Activated CD8-positive, alpha-beta memory T cell treated with anti-CD3 and anti-CD28 coated beads for 48 hours (primary cell): ENCODE data around the gene SERPINA10.

Experiments used
- DNase-seq, 3 experiments: peaks; one replicate each; pipeline ENCODE4 v3.0.0-alpha.2; 2020; ENCODE audit warnings: low read depth in 2 of 3, low spot score in 2 of 3

SERPINA10 gene, protein sequence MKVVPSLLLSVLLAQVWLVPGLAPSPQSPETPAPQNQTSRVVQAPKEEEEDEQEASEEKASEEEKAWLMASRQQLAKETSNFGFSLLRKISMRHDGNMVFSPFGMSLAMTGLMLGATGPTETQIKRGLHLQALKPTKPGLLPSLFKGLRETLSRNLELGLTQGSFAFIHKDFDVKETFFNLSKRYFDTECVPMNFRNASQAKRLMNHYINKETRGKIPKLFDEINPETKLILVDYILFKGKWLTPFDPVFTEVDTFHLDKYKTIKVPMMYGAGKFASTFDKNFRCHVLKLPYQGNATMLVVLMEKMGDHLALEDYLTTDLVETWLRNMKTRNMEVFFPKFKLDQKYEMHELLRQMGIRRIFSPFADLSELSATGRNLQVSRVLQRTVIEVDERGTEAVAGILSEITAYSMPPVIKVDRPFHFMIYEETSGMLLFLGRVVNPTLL

DNA sequence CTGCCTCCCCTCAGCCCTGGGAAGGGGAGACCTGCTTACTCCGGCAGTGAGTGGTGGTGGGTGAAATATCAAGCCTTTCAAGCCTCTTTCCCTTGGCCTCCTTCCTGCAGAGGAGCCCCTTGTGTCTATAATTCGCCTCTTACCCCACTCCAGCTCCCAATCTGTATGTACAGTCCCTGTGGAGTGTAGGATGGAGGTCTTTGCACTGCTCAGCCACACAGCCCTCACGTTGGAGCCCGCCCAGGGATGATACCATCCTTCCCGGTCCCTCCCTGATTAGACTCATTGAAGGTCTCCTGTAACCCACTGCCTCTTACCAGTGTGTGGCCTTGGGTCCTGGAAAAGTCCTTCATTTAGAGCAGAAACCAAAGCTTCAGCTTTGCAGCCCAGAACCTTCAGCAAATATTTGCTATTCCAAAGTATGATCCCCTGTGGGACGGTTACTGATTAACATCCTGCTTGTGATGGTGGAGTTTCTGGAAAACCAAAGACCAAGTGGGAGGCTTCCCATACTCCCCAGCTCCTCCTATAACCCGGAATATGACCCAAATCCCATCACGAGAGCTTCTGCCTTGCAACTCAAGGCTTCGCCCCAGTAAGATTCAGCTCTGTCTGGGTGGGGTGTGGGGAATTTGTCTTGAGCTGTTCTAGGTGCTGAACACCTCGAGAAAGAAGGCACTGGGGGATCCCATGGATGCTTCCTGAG, at the start of gene SERPINA10:
SERPINA10 (minus strand) TSS at position 397 of the 706 bp plus-strand sequence. CDS start 2,675 bp downstream, outside the sequence.
- DNase-seq, result no peak

DNA sequence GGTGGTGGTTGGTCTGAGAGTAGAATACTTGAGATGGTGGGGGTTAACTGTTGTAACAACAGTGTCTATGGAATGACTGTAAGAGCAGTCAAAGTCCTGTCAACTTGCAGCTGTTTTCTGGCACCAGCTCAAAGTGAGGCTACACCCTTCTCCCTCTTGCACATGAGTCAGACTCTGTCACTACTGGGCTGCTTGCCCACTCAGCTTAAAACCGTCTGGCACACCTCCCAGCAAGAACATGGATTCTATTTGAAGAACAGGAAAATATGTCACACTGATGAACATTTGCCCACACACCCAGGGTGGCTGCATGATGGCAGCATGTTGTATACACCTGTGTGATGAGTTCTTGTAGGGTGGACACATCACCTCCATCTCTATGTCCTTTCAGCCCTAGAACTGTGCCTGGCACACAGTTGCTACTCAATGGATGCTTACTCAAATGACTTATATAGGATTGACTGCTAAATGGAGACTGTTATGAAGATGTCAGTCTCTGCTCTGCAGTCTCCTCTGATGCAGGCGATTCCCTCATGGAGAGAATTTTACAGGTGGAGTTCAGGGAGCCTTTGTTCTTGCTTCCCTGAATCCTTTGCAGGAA, 49.4 kb upstream of the SERPINA10 start:
- DNase-seq, result no peak

DNA sequence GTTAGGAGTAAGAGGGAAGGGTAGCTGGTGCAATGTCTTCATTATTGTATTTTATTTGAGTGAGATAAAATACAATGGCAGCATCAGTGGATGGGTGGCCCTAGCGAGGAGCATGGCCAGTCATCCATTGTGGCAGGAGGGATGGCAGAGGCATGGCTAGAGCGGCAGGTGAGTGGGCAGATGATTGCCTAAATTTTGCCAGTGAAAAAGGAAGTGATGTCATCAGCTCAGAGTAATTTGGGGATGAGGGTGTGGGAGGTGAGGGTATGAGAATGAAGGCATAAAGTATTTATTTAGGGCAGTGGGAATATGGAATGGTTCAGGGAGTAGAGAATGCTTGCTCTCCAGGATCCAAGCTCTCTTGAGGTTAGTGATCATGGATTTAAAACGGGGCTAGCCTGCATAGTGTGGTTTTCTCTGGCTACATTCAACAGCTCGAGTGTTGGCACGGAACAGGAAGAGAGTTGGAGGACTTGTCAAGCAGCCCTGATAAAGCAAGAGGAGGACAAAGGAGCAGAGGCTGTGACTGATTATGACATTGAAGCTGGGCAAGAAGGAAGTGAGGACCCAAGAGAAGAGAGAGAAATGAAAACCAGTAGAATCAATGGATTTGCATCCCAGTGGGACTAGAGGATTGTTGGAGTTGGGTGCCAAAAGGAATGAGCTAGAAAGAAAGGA, 48.7 kb upstream of the SERPINA10 start:
- no peak for DNase-seq

DNA sequence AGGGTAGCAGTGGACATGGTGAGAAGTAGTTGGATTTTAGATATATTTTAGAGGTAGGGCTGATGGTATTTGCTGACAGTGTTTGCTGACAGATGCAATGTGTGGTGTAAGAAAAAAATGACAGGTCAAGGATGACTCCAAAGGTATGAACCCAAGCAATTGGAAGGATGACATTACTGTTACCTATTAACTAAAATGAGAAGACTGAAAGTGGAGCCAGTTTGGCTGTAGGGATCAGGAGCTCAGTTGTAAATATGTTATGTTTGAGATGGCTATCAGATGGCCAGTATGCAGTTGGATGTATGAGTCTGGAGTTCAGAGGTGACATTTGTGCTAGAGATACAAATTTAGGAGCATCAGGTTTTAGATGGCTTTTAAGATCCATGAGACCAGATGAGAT, 47.5 kb upstream of the SERPINA10 start:
- no peak for DNase-seq

DNA sequence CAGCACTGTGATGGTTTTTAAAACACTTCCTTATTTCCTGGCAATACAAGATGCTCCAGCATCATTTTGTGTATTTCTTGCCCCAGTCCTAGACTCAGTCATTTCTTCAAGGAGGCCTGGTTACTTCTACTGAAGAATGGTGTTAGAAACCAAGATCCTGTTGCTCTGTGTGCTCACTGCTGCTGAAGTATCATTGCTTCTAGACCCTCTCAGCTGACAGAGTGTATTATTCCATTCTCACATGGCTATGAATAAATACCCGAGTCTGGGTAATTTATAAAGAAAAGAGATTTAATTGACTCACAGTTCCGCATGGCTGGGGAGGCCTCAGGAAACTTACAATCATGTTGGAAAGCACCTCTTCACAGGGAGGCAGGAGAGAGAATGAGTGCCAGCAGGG, 45.0 kb upstream of the SERPINA10 start:
- no peak for DNase-seq

DNA sequence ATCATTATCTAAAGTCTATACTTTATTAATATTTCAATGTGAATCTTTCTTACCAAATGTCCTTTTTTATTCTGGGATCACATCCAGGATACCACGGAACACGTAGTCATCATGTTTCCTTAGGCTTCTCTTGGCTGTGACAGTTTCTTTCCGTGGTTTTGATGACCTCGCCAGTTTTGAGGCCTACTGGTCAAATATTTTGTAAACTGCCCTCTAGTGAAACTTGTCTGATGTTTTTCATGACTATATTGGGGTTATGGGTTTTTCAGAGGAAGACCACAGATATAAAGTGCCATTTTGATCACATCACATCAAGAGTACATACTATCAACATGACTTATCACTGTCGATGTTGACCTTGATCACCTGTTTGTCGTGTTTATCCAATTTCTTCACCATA, 44.2 kb upstream of the SERPINA10 start:
- no peak for DNase-seq

DNA sequence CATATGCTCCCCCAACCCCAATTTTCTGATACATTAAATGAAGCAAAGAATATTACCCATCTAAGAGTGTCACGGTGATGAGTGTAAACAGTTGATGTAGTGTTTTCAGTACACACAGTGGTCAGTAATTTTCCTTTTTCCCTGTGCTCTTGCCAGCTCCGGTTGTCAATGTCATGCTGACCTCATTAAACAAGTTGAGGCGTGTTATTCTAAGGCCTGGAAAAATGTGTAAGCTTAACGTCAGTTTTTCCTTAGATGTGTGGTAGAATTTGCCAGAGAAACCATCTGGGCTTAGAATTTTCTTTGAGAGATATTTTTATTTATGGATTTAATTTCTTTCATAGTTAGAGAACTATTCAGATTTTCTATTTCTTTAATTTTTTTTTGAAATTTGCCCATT, 41.8 kb upstream of the SERPINA10 start:
- DNase-seq, result no peak

DNA sequence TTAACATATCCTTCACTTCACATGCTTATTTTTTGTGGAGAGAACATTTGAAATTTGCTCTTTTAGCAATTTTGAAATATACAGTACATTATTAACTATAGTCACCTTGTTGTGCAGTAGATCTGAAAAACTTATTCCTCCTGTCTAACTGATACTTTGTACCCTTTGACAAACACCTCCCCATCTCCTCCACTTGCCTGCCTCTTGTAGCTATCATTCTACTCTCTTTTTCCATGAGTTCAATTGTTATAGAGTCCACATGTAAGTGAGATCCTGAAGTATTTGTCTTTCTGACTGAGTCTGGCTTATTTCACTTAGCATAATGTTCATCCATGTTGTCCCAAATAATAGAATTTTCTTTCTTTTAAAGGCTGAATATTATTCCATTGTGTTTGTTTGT, 39.5 kb upstream of the SERPINA10 start:
- no peak for DNase-seq

DNA sequence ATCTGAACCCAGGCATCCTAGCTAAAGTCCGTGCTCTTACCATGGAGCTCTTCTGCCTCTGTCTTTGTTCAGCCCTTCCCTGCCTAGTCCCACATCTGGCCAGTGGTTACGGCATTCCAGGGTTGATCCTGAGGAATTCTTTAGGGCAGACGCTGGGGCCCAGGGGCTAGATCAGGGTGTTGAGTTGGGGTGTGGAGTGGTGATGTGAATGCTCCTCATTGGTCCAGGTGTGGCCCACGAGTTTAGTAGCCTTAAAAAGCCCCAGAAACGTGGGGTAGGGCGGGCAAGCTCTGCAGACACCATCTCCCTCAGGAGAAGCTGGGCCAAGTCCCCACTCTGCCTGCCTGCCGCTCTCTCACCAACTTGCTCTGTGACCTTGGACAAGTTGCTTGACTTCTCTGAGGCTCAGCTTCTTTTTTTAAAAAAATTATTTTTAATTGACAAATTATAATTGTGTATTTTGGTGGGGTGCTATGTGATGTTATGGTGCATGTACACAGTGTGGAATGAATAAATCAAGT, 39.1 kb upstream of the SERPINA10 start:
- no peak for DNase-seq

DNA sequence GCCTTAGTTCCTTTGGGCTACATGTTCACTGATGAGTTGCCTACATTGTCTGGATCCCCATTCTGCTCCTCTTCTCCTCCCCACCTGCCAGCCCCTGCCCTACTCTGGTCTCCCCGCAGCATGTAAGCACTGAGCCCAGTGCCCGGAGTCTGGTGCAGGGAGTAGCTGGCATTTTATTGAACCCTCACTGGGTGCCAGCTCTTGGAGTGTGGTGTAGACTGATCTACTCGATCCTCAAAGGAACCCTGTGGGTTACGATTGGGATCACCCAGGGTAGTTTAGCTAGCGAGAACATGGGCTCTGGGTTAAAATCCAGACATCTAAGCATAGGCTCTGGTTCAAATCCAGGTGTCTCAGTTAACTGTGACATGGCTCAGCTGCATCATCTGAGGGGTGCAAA, 38.4 kb upstream of the SERPINA10 start:
- no peak for DNase-seq

DNA sequence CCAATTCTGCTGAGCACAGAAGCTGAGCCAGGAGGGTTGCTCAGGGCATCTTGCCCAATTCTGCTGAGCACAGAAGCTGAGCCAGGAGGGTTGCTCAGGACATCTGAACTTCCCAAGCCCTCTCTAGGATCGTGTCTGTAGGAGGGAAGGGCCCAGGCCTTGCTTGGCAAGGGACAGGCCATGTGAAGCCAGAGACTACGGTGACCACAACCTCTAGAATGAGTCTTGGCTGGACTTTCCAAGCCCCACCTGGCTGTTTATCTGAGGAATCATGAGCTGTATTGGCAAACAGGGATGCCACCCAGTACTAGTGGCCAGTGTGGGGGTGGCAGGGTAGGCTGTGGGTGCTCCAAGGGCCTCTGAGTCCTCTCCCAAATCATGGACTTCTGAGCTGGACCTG, 37.8 kb upstream of the SERPINA10 start:
- DNase-seq, result no peak

DNA sequence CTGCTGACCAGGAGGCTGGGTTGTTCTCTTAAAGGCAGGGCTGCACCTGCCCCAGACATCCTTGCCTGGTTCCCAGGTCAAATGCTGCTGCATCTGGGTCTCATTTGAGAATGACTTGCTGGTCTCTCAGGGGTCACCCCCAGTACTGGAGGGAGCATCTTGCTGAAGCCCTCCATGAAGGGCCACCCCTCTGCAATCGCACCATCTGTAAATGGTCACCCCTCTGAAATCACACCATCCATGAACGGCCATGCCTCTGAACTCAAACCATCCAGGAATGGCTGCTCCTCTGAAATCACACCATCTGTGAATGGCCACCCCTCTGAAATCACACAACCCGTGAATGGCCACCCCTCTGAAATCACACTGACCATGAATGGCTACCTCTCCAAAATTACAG, 37.4 kb upstream of the SERPINA10 start:
- DNase-seq, result no peak

DNA sequence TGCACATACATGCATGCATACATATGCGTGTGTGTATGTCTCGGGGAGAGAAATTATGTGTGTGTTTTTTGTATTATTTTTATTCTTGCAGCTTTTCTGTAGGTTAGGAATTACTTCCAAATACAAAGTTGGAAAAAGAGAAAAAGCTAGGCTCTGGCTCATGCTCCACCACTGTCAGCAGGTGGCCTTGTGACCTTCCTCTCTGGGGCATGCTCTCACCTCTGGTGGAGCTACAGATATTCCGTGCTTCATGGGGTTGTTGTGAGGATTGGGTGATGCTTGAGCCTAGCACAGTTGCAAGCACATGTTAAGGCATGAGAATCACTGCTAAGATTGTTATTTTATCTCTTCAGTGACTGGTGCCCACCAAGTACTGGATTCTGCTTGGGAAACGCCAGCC, 36.8 kb upstream of the SERPINA10 start:
- DNase-seq, result no peak

DNA sequence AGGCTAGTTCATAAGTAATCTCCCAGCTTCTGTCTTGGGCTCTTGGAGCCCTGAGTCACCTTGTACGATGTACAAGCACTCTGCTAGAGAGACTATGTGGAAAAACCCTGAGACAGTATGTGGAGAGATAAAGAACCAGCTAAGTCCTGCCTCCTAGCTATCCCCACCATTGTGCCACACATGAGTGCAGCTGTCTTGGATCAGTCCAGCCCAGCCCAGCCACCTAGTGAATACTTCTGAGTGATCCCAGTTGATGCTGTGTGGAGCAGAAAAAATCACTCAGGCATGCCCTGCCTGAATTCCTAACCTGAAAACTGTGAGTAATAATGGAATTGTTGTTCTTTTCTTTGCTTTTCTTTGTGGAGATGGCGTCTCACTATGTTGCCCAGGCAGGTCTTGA, 35.1 kb upstream of the SERPINA10 start:
- no peak for DNase-seq

DNA sequence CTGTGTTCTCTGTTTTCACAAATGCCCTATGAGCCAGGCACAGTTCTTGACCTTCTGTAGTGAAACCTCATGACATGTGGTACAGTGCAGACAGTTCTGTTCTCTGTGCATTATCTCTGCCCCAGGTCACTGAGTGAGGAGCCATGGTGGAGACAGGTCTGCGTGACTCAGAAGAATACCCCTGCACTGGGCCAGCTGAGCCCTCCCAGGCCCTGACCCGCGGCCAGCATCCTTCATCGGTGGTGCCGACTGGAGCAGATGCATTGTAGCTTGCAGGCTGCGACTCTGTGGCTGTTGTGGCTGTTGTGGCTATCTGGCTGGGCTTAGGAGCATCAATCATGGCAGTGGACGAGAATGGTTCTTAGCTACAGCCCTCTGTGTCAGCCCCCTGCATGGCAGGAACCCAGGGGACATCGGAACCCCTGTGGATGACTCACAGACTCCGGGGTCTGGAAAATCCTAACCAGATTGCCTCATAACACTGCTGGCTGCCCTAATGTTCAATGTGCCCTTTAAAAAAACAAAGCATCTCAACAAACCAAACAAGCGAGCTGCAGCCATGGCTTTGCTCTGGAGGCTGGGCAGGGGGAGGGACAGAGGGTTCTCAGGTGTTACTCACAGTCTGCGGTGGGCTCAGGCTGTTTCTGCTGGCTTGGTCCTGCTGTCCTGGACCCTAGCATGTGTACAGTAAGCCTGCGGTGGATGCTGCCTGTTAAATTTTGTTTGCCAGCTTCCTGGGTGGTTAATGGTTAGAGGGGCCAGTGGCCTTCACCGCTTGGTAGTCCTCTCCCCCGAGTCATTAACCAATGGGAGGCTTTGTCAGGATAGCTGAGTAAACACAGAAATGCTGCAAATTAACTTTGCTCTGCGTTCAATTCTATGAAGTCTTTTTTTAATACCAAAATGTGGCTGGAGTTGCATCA, 29.8 kb upstream of the SERPINA10 start, which contains the start of gene SERPINA6:
SERPINA6 (minus strand) TSS at position 689 of the 923 bp plus-strand sequence. CDS start 8,688 bp downstream, outside the sequence.
- DNase-seq, result no peak

DNA sequence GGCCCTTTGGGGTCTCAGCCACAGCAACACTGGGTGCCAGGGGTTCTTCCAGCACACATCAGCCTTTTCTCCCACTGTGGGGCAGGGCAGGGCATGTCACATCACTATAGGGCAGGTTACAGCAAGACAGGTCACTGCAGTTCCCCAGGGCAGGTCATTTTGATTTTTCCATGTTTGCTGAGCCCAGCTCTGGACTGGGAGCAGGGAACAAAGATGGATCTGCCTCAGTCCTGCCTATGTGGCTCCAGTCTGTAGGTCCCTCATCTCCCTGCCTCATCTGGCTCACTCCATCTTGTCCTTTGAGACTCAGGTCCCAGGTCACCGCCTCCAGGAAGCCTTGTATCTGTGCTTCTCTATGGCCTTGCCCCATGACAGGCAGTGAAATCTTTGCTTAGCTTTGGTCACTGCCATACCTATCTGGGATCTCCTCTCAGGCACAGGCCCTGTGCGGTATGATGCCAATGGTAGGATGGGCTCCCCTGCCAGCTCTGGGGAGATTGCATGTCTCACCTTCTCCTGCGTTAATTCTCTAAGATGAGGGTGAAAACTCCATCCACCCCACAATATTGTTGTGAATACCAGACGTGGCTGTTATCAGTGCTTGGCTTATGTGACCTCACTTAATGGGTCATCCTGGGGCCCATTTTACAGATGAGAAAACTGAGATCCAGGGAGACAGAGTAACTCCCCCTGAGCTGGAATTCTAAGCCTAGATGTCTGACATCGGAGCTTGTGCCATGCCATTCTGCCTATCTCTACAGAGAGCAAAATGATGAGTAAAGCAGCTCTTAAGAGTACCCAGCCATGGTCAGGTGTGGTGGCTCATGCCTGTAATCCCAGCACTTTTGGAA, 28.6 kb upstream of the SERPINA10 start:
- no peak for DNase-seq

DNA sequence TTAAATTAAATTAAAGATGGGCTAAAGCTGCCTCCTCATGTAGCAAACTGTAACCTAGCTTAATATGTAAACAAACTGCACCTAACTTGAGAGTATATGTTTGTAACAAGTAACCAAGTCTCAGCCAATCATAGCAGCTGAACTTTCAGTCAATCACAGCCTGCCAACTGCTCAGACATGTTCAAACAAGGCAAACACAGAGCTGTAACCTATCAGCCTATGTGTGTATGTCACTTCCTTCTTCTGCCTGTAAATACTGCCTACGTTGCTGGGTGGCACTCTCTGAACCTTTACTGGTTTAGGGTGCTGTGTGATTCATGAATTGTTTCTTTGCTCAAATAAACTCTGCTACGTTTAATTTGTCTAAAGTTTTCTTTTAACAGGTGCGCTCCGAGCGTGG, 27.2 kb upstream of the SERPINA10 start:
- DNase-seq, result no peak

DNA sequence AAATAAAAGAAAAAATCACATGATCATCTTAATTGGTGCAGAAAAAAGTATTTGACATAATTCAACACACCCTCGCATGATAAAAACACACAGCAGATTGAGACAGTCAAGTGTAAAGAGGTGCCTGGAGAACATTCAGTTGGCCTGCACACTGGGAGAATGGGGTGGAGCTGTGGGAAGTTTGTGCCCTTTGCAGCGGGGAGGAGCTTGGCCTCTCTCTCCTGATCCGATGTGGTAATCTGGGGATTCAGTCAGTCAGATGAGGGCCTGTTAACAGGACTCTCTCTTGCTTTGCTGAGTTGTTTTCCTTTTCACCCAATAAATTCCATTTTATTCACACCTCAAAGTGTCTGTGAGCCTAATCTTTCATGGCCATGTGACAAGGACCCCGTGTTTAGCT, 24.2 kb upstream of the SERPINA10 start:
- DNase-seq, result no peak

DNA sequence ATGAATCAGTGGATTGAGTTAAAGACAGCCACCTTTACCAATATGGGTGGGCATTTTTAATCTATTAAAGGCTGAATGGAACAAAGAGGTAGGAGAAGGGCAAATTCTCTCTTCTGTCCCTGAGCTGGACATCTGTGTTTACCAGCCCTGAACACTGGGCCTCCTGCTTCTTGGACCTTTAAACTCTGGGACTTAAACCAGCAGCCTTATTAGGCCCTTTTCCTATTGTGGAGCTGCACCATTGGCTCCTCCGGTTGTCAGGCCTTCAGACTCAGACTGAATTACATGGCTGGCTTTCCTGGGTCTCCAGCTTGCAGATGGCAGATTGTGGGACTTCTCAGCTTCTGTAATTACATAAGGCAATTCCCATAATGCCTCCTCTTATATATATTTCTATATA, 23.6 kb upstream of the SERPINA10 start:
- DNase-seq, result no peak
